Parathyroid adenoma (tissue), 2 donors: ENCODE data around the gene SHROOM1.

Source experiments
- H2AFZ ChIP-seq: fragments of 300-600 bp; sonication (generic); one replicate; pipeline ENCODE4 v1.7.0; 2017; ENCODE audit warnings: antibody characterized with exemption, mild to moderate bottlenecking
- H3K27ac ChIP-seq: fragments of 300-600 bp; sonication (generic); one replicate; pipeline ENCODE4 v1.7.0; 2017
- H3K27me3 ChIP-seq: fragments of 300-600 bp; sonication (generic); one replicate; pipeline ENCODE4 v1.7.0; 2017; ENCODE audit warnings: low read length; ENCODE audit not compliant: control insufficient read depth, insufficient read depth
- H3K36me3 ChIP-seq: fragments of 300-600 bp; sonication (generic); one replicate; pipeline ENCODE4 v1.7.0; 2017; ENCODE audit warnings: low read length; ENCODE audit not compliant: control insufficient read depth, insufficient read depth
- H3K4me1 ChIP-seq: fragments of 300-600 bp; sonication (generic); one replicate; pipeline ENCODE4 v1.7.0; 2017; ENCODE audit warnings: control low read depth
- H3K4me2 ChIP-seq: fragments of 300-600 bp; sonication (generic); one replicate; pipeline ENCODE4 v1.7.0; 2017; ENCODE audit warnings: low read length
- H3K4me3 ChIP-seq: fragments of 300-600 bp; sonication (generic); one replicate; pipeline ENCODE4 v1.7.0; 2017; ENCODE audit warnings: low read depth, low read length
- H3K79me2 ChIP-seq: fragments of 300-600 bp; sonication (generic); one replicate; pipeline ENCODE4 v1.7.0; 2017; ENCODE audit warnings: control low read depth
- H3K9ac ChIP-seq: fragments of 300-600 bp; sonication (generic); one replicate; pipeline ENCODE4 v1.7.0; 2017; ENCODE audit warnings: mild to moderate bottlenecking
- H3K9me3 ChIP-seq: fragments of 300-600 bp; sonication (generic); one replicate; pipeline ENCODE4 v1.7.0; 2017; ENCODE audit warnings: low read length; ENCODE audit not compliant: control insufficient read depth
- TF ChIP-seq, protein P1 (sequence below): fragments of 300-600 bp; sonication (generic); IDR thresholded peaks from one replicate; pipeline ENCODE4 v1.7.0; 2017; ENCODE audit warnings: antibody characterized with exemption, mild to moderate bottlenecking
- donor health status: primary hyperparathyroidism.

Gene SHROOM1

DNA sequence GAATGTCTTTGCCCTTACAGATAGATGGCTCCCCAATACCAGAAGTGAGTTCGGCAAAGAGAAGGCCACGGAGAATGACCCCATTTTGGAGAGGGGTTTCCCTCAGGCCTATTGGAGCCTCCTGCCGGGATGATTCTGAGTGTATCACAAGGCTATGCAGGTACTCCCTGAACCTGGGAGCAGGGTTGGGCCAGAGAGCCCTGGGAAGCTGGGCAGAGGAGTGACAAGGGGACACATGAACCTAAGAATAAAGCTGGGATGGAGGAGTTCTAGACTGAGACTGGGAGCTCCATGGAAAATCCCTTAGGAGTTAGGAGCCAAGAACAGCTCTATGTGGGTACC lies 43.5 kb upstream of the SHROOM1 start:
- Histone ChIP-seq H2AFZ (no peak overlapping the region), H3K27ac (no peak overlapping the region), H3K4me3 (no peak overlapping the region), H3K79me2 (no peaks in the 10 kb centered on the region), H3K27me3 (no peaks in the 10 kb centered on the region), H3K4me2 (no peak overlapping the region), H3K9me3 (no peaks in the 10 kb centered on the region), H3K4me1 (no peaks in the 10 kb centered on the region), H3K9ac (no peak overlapping the region), H3K36me3 (no peaks in the 10 kb centered on the region)
- TF ChIP-seq, protein P1, sequence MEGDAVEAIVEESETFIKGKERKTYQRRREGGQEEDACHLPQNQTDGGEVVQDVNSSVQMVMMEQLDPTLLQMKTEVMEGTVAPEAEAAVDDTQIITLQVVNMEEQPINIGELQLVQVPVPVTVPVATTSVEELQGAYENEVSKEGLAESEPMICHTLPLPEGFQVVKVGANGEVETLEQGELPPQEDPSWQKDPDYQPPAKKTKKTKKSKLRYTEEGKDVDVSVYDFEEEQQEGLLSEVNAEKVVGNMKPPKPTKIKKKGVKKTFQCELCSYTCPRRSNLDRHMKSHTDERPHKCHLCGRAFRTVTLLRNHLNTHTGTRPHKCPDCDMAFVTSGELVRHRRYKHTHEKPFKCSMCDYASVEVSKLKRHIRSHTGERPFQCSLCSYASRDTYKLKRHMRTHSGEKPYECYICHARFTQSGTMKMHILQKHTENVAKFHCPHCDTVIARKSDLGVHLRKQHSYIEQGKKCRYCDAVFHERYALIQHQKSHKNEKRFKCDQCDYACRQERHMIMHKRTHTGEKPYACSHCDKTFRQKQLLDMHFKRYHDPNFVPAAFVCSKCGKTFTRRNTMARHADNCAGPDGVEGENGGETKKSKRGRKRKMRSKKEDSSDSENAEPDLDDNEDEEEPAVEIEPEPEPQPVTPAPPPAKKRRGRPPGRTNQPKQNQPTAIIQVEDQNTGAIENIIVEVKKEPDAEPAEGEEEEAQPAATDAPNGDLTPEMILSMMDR = no peak

DNA sequence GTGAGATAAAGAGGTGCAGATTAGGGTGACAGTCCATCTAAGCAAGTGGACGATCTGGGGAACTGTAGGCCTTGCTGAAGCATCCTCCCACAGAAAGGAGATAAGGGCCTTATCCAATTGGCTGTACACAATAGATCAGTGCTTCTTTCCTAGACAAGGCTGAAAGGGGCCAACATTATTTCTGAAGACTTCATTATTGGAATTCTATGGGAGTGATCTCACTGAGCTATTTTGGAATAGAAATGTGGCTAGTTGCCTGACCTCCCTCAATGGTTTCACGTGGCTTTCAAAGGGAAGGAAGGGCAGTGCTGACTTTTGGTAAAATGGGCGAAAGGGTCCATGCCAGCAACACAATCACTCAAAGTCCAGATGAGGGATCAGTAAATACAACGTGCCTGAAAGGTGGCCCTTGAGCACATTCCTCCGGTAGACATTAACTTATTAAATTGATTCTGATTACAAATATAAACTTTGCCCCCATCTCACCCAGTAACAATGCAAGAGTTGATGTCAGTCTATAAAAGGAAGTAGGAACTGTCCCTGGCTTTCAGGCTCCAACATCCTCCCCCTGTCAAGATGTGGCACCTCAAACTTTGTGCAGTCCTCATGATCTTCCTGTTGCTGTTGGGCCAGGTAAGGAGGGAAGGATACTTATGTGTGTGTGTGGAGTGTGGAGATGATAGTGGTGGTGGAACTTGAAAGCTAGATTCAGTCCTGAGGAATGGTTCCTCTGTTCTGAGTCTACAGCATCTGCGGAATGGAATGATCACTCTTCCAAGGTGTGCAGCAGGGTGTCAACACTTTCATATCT lies 42.9 kb upstream of the SHROOM1 start, which contains the start of gene LEAP2:
Gene LEAP2 (plus strand): TSS at position 550 of the 811 bp plus-strand sequence. CDS start 27 bp downstream, at position 577.
- Histone ChIP-seq H2AFZ (no peak within 1 kb of the TSS), H3K4me2 (no peak within 1 kb of the TSS), H3K9ac (no peak within 1 kb of the TSS), H3K36me3 (no peaks in the 10 kb centered on the region), H3K79me2 (no peaks in the 10 kb centered on the region), H3K4me3 (no peak within 1 kb of the TSS), H3K4me1 (no peaks in the 10 kb centered on the region), H3K9me3 (no peaks in the 10 kb centered on the region), H3K27ac (no peak within 1 kb of the TSS), H3K27me3 (no peaks in the 10 kb centered on the region)
- TF ChIP-seq, protein P1 = no peak

DNA sequence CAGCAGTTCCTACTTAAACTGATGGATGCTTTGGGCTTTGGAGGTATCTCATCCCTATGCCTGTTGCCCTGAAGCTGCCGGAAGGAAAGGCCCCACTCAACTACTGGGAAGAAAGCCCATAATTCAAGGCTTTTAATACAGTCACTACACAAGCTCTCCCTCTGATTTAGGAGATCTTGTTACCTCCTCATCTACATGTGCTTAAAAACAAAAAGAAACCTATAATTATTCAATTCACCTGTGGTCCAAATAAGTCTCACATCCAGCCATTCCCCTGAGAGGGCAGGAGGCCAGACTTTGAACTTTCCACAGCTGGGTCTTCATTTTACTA lies 42.3 kb upstream of the SHROOM1 start:
- no peaks in the 10 kb centered on the region for H3K9me3 ChIP-seq
- H3K9ac ChIP-seq = no peak overlapping the region
- no peaks in the 10 kb centered on the region for H3K4me1 ChIP-seq
- no peak overlapping the region for H3K27ac ChIP-seq
- H3K36me3 ChIP-seq = no peaks in the 10 kb centered on the region
- no peaks in the 10 kb centered on the region for H3K79me2 ChIP-seq
- no peak overlapping the region for H3K4me2 ChIP-seq
- no peaks in the 10 kb centered on the region for H3K27me3 ChIP-seq
- no peak overlapping the region for H2AFZ ChIP-seq
- no peak overlapping the region for H3K4me3 ChIP-seq
- TF ChIP-seq, protein P1 = no peak

DNA sequence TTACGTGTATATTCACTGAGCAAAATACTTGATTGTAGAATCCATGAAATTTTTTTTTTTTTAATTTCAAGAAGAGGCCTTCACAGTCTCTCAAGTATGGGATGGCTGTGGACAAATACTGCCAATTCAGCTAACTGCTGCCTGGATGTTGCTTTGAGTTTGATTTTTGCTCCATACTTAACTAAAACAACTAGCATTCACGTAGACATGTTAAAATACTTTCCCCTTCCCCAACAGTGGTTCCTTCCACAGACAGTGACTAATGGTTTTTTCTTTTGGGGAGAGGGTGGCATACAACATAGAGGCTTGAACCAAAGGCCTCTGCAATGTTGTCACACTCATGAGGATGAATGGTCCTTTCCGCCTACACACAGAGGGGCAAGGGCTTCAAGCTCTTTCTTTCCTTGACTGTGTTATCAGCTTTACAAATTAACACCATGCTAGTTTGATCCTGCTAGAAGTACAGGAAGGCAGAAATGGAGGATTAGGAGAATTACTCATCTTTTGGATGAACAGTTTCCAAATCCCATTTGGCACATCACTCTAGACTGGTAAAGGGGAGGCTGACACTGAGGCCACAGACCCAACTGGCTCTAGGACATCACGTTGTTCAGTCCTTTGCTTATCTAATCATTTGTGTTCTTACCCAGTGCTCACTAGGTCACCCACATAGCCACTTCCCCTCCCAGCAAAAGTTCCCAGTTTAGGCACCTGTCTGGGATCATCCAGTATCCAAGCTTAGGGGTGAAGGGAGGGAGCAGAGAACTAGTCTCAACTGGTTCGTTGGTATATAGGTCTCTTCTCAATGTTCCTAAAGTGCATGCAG lies 41.2 kb upstream of the SHROOM1 start:
- peaks cover 3% of the 10 kb centered on the region for H3K4me1 ChIP-seq
- no peaks in the 10 kb centered on the region for H3K36me3 ChIP-seq
- no peaks in the 10 kb centered on the region for H3K27me3 ChIP-seq
- TF ChIP-seq, protein P1 = no peak
- H3K79me2 ChIP-seq = no peaks in the 10 kb centered on the region
- H3K9ac ChIP-seq = no peak overlapping the region
- no peak overlapping the region for H3K4me2 ChIP-seq
- no peaks in the 10 kb centered on the region for H3K9me3 ChIP-seq
- no peak overlapping the region for H2AFZ ChIP-seq
- H3K27ac ChIP-seq = no peak overlapping the region
- no peak overlapping the region for H3K4me3 ChIP-seq
